HL-60/S4 treated with phorbol 12-myristate 13-acetate at 8.2 ng/mL for 4 days and 3 days (cell line): Measurements from ENCODE around the gene NAXD.
"Not testable (repeated sequence)": the region's sequence is repeated elsewhere in the genome, so short reads cannot be mapped to it uniquely, and the experiment has no call there.

ENCODE experiments used
- in situ Hi-C: fragments of 300-500 bp; cut with MboI; formaldehyde crosslinking; loops from 2 replicates; pipeline ENCODE4 v1.15.0; 2022; ENCODE audit warnings: low sequenced_read_pairs

Gene NAXD

DNA sequence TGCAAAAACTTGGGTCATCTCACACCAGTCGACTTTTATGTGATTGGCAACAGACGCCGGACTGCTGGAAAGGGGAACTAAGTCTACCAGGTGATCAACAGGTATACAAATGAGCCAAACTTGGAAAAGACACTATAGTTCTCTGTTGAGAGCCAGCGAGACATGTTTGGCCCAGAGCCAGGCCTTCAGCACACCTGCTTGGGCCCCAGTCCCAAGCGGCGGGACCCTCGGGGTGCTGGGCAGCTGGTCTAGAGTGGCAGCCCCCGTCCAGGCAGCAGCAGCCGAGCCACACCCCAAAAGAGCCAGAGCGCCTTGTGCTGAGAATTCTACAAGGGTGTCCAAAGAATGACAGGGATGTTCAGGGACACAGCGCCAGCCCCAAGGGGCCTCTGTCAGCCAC is 28.0 kb downstream of the NAXD start:
- in situ Hi-C loops, result no loop called here

DNA sequence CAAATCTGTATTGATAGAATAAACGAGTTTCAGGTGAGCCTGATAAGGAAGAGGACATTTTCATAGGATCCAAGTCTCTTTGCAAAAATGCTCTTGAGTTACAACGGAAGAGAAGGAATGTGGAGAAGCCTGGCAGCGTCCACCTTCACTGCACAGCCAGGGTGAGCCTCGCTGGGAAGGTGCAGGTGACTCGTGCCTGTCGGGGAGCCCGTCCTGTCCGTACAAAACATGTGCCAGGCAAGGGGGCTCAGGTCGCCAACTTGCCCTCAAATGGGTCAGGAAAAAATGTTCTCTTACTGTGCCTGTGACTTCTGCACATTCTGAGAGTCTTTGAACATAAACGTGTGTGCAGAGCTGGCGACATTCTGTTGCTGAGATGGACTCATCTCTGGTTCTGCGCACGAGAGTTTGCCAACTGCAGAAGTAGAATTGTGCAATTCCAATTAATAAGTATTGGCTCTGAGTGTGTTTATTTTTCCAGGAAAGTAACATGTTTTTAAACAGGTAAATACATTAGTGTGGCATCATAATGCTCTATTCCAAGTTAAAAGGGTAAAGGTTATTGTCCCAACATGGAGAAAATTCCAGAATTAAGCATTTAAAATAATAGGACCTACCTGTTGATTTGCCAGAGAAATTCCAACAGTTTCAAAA is 28.6 kb downstream of the NAXD start:
- in situ Hi-C loops, result no loop called here

DNA sequence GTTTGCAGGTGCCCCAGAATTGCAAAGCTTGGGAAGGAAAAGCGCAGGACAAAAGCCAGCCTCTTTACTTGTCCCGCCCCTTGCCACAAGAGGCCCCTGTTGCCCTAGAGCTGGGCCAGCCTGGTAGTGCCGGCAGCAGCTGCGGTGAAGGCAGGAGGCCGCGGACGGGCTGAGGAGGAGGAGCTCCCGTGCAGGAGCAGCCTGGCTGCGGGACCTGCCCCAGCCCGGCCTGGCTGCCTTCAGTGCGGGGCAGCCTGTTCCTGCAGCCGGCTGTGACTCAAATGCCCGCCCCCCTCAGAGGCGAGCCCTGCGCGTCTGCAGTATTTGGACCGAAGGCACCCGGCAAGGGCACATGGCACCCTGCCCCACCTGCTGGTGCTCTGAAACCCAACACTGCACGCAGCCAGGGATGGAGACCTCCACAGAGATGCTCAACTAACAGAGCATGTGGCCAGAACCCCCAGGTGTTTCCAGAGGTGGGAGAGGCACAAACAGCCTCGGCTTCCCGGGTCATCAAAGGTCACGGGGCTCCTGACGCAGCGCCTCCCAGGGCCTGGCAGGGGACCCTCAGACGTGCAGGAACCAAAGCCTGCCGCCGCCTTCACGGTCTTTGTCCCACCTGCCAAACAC is 29.7 kb downstream of the NAXD start:
- in situ Hi-C loops, result no loop called here

DNA sequence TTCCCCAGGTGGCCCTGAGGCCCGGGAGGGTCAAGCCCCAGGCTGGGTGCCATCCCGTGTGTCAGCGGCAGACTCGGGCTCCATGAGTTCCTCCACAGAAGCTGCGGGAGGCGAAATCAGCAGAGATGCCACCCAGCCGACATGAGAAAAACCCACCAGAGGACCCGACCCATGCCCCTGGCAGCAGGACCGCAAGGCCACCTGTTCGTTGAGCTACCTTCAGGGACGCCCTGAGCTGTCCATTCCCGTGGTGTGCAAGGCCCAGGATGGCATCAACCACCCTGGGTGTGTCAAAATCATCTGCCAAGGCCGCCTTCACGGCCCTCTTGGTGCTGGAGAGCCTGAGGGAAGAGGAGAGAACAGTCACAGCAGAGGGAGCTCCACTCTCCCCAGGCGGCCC is 30.4 kb downstream of the NAXD start:
- in situ Hi-C loops, result no loop called here

DNA sequence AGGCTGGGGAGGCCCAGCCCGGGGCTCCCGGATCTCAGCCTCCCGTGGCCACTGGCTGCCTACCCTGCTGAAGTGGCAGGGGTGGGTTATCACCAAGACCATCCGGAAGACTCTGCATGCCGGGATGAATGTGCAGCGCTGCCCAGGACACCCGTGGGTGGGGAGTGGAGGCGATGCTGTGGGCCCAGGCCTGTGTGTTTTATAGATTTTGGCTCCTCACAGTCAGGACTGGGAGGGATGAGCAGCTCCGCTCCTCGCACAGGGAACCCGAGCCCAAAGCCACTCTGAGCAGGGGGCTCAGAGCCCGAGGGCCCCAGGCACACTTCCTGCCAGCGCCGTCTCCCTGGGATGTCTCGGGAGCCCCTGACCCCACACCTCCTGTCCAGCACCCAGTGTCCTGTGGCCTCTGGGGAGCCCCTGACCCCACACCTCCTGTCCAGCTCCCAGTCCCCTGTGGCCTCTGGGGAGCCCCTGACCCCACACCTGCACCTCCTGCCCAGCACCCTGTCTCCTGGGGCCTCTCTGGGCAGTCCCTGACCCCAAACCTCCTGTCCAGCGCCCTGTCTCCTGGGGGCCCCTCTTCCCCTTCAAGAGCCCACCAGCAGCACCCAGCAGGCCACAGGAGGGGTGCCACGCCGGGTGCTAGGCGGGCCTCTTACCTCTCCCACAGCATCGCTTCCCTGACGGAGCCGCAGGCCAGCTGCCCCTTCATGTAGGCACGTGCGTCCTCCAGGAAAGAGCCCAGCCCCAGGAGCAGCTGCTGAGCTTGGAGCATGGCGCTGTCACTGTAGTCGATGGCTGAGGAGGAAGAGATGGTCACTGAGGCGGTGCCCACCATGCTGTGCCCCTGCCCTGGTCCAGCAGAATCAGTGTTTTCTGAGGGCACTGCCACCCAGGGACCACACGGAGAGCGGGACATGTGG is 31.4 kb downstream of the NAXD start:
- in situ Hi-C loops, result no loop called here

DNA sequence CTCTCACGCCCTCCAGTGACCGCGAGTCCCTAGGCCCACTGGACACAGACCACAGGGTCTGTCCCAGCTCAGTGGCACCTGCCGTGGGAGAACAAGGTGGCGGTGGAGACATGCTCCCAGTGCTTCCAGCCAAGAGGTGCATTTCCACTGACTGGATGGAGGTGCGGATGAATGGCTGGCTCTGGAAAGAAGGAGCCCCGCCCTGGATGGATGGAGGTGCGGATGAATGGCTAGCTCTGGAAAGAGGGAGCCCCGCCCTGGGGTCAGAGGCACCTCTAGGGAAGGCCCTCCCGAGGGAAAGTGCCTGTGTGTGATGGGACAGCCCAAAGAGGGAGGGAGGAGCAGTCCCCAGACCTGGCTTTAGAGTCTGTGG is 32.0 kb downstream of the NAXD start:
- in situ Hi-C loops, result no loop called here

DNA sequence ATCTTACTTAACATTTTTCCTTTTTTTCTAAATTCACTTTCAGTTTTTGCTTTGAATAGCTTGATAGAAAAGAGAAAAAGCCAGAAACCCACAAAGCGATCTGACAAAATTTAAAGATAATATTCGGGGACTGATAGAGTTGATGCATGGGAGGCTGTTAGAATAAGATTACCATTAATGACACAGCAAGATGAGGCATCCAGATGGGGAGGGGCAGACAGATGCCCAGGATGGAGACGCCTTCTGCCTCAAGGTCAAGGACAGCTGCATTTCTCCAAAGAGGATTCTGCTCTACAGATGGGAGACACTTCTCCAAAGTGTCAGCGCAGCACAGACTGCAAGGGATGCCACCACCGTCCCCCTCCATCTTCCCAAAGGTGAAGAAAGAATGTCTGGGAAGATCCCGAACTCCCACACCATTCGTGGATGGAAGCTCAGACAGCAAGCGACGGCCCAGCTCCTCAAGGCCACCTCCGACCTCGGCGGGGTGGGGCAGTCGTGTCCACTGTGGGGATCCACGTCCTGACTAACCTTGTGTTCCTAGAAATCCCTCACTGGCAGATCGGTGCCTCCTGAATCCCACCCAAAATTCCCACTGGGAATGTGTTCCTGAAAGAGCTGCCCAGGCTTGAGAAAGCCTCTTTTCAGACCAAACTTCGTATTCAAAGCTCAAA is 32.9 kb downstream of the NAXD start:
- in situ Hi-C loops, result no loop called here

DNA sequence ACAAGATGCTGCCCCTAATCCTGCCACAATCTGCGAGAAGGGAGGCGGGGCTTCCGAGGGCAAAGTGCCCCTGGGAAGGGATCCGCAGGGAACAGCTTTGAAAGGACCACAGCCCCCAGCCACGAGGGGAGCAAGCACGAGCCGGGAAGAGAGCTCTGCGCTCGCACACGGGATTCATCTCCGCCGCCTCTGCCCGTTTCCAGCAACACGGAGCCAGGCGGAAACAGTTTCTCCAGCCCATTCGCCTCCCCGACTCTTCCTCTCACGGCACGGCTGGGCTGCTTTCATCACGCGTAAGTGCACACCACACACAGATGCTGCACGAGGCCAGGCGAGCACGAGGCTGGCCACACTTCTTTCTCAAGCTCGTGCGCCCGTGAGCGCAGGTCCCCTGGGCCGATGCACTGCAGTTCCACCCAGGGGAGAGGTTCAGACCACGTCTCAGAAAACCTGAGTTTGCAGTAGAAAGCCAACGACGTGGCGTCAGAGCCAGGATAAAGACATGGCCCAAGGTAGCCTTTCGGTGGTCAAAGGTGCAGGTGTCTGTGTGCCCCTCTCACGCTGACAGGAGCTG is 33.6 kb downstream of the NAXD start:
- in situ Hi-C loops, result no loop called here

DNA sequence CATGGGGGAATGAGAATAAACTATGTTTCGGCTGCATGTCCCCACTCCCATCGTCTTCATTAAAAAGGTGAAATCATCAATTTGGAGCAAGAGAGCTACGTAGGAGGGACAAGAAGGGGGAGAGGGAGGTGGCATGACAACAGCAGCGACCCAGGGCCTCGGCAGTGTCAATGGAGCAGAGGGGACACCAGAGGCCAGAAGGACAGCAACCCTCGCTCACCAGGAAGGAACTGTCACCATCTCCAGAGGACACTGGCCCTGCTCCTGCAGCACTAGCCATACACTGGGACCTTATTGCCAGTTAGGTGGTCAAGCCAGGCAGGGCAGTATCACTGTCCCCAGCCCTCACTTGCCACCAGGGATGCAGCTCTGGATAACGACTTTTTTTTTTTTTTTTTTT is 34.2 kb downstream of the NAXD start:
- in situ Hi-C loops, result no loop called here

DNA sequence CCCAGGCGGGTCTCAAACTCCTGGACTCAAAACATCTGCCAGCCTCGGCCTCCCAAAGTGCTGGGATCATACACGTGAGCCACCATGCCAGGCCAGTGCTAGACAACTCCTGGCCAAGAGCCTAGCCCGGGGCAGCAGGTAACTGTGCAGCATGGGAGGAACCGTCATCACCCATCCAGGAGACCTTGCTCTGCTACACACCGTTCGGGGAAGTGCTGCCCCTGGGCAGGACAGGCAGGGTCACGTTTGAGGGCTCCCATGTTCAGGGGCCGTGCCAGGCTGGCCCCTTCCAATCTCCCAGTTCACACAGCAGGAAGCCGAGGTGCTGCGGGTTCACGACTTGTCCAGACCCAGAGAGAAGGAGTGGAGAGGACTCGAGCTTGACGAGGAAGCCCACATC is 35.1 kb downstream of the NAXD start:
- in situ Hi-C loops, result no loop called here

DNA sequence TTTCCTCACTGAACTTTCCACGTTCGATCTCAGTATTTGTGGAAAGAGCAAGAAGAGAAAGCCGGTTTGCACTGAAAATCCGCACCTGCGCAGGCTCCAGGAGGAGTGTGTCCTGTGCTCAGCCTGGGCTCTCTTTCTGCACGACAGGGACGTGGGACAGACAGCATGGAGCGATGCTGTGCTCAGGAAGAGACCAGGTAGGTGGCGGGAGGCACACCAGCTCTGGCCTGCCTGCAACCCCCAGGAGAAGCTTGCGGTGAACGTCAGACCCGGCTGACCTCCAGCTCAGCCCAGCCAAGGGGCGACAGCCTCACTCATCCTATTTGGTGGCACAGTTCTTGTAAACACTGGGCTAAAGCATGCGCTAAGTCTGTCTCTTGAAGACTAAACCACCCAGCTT is 35.9 kb downstream of the NAXD start:
- in situ Hi-C loops, result no loop called here

DNA sequence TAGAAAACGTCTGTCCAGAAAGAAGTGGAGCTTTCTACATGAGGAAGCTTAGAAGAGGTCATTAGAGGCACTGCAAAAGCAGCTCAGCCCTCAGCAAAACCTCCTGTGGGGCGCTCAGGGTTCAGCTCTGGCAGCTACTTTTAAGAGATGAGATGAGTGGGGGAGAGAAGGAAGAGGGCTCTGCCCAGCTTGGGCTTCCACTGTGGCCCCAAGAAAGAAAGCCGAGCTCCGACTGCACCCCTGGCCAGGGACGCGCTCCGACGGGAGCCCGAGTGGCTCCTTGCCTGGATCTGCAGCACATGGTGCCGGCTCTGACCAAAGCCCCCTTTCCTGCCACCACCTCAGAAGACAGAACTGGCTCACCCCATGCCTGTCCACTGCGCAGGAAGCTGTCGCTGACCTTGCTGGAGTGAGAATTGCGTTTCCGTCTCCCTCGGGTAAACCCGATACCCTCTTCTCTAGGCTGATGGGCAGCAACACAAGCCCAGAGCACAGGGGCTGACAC is 36.4 kb downstream of the NAXD start:
- in situ Hi-C loops, result no loop called here

DNA sequence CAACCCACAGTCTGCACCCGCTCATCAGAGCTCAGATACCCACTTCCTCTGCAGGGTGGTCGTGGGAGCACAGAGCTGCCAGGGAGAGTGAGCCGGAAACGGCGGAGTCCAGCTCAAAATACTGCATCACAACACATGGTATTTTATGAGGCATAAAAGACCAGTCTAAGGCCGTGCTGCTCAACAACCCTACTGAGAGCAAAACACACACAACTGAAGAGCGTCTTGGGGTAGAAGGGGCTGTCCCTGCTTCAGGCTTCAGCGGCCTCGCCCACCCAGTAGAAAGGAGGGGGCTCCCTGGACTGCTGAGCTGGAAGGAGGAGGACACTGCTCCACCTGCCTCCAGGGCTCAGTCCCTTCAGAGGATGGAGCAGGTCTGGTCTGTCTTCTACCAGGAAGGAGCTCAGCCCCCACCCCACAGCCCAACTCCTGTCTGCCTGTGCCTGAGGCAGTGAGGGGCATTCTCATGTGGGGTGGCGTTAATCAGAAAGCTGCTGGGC is 36.9 kb downstream of the NAXD start:
- in situ Hi-C loops, result no loop called here

DNA sequence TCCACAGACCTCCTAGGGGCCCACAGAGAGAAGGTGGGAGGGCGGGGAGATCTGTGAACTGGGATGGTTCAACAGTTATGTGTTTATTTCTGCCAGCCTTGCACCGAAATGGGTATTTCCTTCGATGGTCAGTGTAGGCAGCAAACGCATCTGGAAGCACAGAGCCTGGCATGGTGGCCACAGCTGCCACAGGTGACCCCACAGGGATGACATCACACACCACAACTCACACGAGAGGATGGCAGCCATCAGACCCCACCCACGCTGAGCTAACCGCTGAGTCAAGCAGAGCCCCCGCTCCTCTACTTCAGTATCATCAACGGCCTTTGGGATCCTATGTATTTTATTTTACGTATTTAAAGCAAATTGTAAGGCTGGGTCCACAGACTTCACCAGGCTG is 37.4 kb downstream of the NAXD start:
- in situ Hi-C loops, result no loop called here

DNA sequence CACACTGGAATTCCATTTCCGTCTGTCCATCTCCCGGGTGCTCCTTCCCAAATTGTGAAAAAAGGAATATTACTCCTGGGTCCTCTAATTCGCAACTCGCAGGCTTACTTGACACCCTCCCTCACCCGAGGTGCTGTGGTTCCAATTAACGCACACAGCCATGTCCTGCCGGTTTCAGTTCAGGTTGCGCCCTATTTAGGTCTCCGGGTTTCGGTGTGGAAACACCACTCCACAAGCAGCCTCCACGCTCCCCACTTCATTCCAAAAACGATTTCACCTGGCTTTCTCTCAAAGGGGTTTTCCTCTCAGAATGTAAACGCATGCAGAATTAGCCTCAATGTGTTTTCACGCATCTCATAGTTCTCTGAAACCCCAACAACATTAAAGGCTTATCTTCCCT is 37.9 kb downstream of the NAXD start:
- in situ Hi-C loops, result no loop called here

DNA sequence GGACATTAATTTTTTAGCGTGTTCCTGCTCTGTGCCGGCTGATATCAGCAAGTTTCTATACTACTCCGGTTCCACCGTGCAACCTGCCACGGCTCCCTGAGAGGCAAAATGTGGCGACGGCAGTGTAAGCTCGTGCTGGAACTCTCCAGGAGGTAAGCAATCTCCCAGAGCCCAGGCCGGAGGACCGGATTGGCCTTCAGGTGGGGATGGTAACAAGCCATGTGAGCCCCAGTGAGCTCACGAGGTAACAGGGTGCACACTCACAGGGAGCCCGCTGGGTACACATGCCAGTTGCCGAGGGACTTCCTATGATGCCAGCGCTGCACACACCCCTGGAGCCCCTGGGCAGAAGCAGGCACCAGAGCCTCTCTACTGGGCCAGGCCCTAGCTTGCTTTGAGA is 38.5 kb downstream of the NAXD start:
- in situ Hi-C loops, result no loop called here

DNA sequence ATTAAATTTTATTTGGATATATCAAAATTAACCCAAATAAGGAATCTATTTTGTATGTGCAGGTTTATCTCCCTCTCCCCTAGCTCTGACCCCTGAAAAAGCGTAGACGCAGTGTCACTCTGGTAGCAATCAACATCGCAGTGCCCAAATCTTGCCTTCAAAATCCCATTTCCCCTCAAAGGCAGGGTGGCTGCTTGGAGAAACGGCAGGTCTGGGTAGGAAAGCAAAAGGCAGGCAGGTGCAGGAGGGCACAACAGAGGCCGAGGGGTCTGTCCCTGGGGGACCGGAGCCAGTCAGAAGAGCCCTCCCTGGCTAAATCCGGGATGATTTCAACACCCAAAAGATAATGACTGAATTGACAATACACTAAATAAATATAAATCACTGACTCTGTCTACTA is 41.9 kb downstream of the NAXD start:
- in situ Hi-C loops, result no loop called here

DNA sequence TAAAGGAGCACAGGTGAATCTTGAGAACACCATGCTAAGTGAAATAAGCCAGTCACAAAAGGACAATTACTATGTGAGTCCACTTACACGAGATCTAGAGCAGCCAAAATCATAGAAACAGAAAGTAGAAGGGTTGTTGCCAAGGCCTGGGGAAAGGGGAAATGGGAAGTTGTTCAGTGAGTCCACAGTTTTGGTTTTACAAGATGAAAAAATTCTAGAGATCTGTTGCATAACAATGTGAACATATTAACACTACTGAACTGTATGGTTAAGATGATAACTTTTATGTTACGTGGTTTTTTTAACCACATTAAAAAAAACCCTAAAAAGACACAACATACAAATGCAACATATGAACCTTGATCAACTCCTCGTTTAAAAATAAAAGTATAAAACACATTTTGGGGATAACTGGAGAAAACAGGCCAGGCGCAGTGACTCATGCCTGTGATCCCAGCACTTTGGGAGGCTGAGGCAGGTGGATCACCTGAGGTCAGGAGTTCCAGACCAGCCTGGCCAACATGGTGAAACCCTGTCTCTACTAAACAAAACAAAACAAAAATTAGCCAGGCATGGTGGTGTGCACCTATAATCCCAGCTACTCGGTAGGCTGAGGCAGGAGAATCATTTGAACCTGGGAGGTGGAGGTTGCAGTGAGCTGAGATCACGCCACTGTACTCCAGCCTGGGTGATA is 43.0 kb downstream of the NAXD start:
- in situ Hi-C loops, result not testable (repeated sequence)

DNA sequence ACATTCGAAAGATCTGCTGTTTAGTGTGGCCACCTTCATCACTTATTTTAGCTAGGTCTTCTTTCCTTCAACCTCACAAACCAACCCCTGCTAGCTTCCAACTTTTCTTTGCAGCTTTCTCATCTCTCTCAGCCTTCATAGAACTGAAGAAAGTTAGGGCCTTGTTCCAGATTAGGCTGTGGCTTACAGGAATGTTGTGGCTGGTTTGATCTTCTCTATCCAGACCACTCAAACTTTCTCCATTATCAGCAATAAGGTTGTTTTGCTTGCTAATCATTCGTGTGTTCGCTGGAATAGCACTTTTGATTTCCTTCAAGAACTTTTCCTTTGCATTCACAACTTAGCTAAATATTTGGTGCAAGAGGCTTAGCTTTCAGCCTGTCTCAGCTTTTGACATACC is 45.9 kb downstream of the NAXD start:
- in situ Hi-C loops, result no loop called here

DNA sequence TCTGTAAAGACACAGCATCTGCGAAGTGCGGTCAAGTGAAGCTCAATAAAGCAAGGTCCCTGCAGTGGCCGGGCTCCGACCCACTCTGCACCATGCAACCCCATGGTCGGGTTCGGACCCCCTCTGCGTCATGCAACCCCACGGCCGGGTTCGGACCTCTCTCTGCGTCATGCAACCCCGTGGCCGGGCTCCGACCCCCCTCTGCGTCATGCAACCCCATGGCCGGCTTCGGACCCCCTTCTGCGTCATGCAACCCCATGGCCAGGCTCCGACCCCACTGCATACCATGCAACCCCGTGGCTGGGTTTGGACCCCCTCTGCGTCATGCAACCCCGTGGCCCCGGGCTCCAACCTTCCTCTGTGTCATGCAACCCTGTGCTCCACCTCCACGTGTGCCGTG is 46.7 kb downstream of the NAXD start:
- in situ Hi-C loops, result no loop called here
